ENCODE data around the gene NFE2L3. TPM values are rescaled to one million over a fixed set of nuclear protein-coding genes. Genes with fewer than 3 reads are reported as not detected.

Gene NFE2L3
- total and polyA plus RNA-seq, 7 experiments from 2014 or later, result 1.1 to 49.5 (median 4.5) TPM

DNA sequence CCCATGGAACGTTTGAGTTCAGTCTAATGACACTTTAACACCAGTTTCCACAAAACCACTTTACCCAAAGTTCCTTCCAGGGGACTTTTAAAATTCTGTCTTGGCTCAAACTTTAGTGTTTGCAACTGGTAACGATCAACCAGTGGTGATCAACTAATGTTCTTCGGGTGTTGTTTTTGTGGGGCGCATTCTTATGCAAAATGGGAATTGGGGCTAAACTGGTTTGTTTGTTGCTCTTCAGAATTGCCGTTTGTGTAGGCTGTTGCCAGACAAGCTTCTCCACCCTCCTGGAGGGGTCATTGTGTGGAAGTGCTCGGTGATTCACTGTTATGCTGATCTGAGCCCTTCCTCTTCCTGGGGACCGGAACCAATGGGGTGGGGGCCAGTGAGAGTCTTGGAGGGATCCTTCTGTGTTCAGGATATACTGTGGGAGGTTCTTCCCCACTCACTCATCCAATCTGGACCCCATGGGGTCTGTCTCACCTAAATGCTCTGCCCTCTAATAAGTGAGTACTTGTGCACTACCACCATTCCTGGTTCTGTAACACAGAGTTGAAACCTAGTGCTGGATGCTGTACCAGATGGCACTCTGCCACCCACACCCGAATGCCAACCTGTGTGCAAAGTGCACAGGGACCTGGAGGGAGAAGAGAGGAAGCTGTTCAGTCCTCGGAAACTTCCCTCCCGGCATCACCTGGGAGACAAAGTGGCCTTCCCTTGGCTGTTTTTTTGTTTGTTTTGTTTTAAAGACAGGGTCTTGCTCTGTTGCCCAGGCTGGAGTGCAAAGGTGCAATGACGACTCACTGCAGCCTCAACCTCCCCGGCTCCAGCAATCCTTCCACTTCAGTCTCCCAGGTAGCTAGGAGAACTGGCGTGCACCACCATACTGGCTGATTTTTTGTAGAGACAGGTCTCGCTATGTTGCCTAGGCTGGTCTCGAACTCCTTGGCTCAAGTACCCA, 2.1 kb downstream of the NFE2L3 start:
- POLR2A ChIA-PET, result interaction anchor here (0.8 to 6.6 kb wide), 4 partner anchors 25 to 46 kb away, joined by 3 to 61 read pairs (median 6); partner anchors contain the start of genes CBX3 and HNRNPA2B1
- Mint-ChIP-seq H3K27ac (peak overlapping the region; percentile 35 to 97 (median 80)), H3K36me3 (peaks cover 0 to 31% (median 0%) of the 10 kb centered on the region in 5 donors), H3K27me3 (no peaks in the 10 kb centered on the region), H3K4me3 (peak overlapping the region; percentile 85 to 100 (median 91)), H3K9me3 (peaks cover 0 to 2% (median 0%) of the 10 kb centered on the region in 11 donors), H3K4me1 (peaks cover 25 to 74% (median 67%) of the 10 kb centered on the region in 7 donors)
- Histone ChIP-seq H3K27me3 (ENCODE audit: control insufficient read depth in 2 of 2, insufficient read depth in 2 of 2, low read length in 2 of 2) (no peaks in the 10 kb centered on the region), H3K27ac (ENCODE audit: low read depth, low read length) (peak overlapping the region; percentile 24), H3K4me3 (ENCODE audit: low read length) (peak overlapping the region; percentile 77), H3K4me1 (ENCODE audit: control insufficient read depth in 2 of 2, insufficient read depth in 2 of 2, low read length in 2 of 2) (peaks cover 31 to 38% of the 10 kb centered on the region in 2 donors), H3K9me3 (ENCODE audit: control insufficient read depth in 2 of 3, low read length in 3 of 3) (no peaks in the 10 kb centered on the region), H3K36me3 (ENCODE audit: control insufficient read depth in 2 of 3, insufficient read depth in 3 of 3, low read length in 3 of 3) (no peaks in the 10 kb centered on the region)
- ATAC-seq, result peak; percentile 18
- DNase-seq, result peak in 1 of 9 donors; percentile 50
- intact Hi-C loops (cut with micrococcal nuclease), result loop anchor here (1.0 to 10.0 kb wide), 8 partner anchors 42 to 1508 kb away; partner anchors contain the start of genes HIBADH (in 1 of the 2), SKAP2 (in 1 of the 2) and SNX10 (in 1 of the 2)
- CTCF ChIA-PET, result interaction anchor here (1.9 kb wide), 1 partner anchor 63 kb away, joined by 7 read pairs; no protein-coding TSS in a partner anchor

DNA sequence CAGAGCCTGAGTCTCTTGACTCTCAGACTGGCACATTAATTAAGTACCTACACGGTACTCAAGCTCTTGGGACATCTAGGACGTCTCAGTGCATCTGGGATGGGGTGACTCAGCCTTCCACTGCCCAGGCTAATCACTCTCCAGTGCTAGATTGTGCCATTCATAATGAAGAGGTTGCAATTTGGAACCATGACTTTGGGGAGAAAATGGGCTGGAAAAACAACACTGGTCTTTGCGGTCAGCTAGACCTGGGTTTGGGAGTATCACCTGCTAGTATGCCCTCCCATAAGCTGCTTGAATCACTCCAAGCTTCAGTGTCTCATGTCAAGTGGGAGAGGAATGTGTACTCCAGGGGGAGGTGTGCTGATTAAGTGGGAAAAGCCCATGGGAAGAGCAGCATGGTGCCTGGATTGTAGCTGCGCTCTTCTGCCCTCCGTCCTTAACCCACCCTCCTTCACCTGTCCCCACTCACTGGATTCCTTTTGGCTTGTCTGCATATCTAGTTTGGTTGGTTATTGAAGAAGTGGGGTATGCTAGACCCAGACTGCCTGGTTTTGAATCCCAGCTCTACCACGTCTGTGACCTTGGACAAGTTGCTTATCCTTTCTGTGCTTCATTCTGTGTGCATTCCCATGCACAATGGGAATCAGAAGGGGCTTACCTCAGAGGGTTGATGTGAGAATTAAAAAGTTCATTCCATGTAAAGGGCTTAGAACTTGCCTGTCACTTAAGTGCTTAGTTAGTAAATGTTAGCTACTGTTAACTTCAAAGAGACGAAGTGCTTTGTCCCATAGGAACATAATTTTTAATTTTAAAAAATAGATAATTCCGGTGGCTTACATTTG, 3.8 kb downstream of the NFE2L3 start:
- H3K4me1 Mint-ChIP-seq, result peaks cover 28 to 82% (median 75%) of the 10 kb centered on the region in 7 donors
- peak overlapping the region; percentile 63 for H3K27ac ChIP-seq (ENCODE audit: low read depth, low read length)
- intact Hi-C loops (cut with micrococcal nuclease), result loop anchor here in 1 of 2 donors (1.0 to 10.0 kb wide), 5 partner anchors 19 to 709 kb away; partner anchors contain the start of genes CBX3 and SKAP2
- H3K27me3 Mint-ChIP-seq, result no peaks in the 10 kb centered on the region
- H3K4me3 Mint-ChIP-seq, result peak overlapping the region; percentile 54 to 100 (median 66)
- ATAC-seq, result no peak
- H3K4me3 ChIP-seq (ENCODE audit: low read length), result no peak overlapping the region
- no peak for DNase-seq
- H3K4me1 ChIP-seq (ENCODE audit: control insufficient read depth in 2 of 2, insufficient read depth in 2 of 2, low read length in 2 of 2), result peaks cover 36 to 43% of the 10 kb centered on the region in 2 donors
- no peaks in the 10 kb centered on the region for H3K27me3 ChIP-seq (ENCODE audit: control insufficient read depth in 2 of 2, insufficient read depth in 2 of 2, low read length in 2 of 2)
- ChIA-PET POLR2A (interaction anchor here (0.6 to 6.6 kb wide), 9 partner anchors 11 to 1585 kb away, joined by 3 to 61 read pairs (median 4); partner anchors contain the start of genes CBX3 and HNRNPA2B1), CTCF (interaction anchor here (0.7 to 1.9 kb wide), 5 partner anchors 36 to 67 kb away, joined by 3 to 7 read pairs (median 5); no protein-coding TSS in a partner anchor)
- peaks cover 0 to 2% (median 0%) of the 10 kb centered on the region in 11 donors for H3K9me3 Mint-ChIP-seq
- peak overlapping the region; percentile 60 to 97 (median 86) for H3K27ac Mint-ChIP-seq
- no peaks in the 10 kb centered on the region for H3K36me3 ChIP-seq (ENCODE audit: control insufficient read depth in 2 of 3, insufficient read depth in 3 of 3, low read length in 3 of 3)
- peaks cover 0 to 38% (median 0%) of the 10 kb centered on the region in 5 donors for H3K36me3 Mint-ChIP-seq
- no peaks in the 10 kb centered on the region for H3K9me3 ChIP-seq (ENCODE audit: control insufficient read depth in 2 of 3, low read length in 3 of 3)

DNA sequence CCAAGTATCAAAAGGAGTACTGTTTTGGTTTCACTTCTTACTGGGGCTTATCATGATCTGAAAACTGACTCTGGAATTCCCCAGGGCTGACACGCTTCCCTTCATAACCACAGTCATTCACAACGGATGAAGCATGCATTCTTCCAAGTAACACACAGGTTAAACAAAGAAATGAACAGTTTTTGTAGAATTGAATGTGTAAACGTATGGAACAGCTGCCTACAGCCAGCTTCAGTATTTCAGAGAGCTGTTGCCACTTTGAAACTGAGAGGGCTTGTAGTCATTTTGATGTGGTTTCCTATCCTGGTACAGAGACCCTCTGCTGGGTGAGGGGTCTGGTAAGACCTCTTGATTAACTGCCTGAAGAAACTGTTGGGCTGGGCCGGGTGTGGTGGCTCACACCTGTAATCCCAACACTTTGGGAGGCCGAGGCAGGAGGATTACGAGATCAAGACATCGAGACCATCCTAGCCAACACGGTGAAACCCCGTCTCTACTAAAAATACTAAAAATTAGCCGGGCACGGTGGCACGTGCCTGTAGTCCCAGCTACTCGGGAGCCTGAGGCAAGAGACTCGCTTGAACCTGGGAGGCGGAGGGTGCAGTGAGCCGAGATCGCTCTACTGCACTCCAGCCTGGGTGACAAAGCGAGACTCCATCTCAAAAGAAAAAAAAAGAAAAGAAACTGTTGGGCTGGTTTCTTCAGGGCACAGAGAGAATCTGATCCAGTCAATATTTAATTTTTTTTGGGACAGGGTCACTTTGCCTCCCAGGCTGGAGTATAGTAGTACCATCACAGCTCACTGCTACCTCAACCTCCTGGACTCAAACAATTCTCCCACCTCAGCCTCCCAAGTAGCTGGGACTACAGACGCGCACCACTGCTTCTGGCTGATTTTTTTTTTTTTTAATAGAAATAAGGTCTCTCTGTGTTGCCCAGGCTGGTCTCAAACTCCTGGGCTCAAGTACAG, 4.7 kb downstream of the NFE2L3 start:
- Histone ChIP-seq H3K4me3 (ENCODE audit: low read length) (peak overlapping the region; percentile 6), H3K27ac (ENCODE audit: low read depth, low read length) (peak overlapping the region; percentile 63), H3K4me1 (ENCODE audit: control insufficient read depth in 2 of 2, insufficient read depth in 2 of 2, low read length in 2 of 2) (peaks cover 33 to 34% of the 10 kb centered on the region in 2 donors), H3K9me3 (ENCODE audit: control insufficient read depth in 2 of 3, low read length in 3 of 3) (no peaks in the 10 kb centered on the region), H3K27me3 (ENCODE audit: control insufficient read depth in 2 of 2, insufficient read depth in 2 of 2, low read length in 2 of 2) (no peaks in the 10 kb centered on the region), H3K36me3 (ENCODE audit: control insufficient read depth in 2 of 3, insufficient read depth in 3 of 3, low read length in 3 of 3) (no peaks in the 10 kb centered on the region)
- Mint-ChIP-seq H3K36me3 (peaks cover 0 to 41% (median 0%) of the 10 kb centered on the region in 5 donors), H3K27me3 (no peaks in the 10 kb centered on the region), H3K27ac (peak overlapping the region; percentile 60 to 97 (median 80)), H3K9me3 (peaks cover 0 to 2% (median 0%) of the 10 kb centered on the region in 11 donors), H3K4me3 (peak overlapping the region; percentile 37 to 100 (median 66)), H3K4me1 (peaks cover 19 to 78% (median 68%) of the 10 kb centered on the region in 7 donors)
- DNase-seq (peak in 8 of 9 donors; percentile 23 to 80 (median 51)), ATAC-seq (peak; percentile 76)
- POLR2A ChIA-PET, result interaction anchor here (0.6 to 6.6 kb wide), 10 partner anchors 10 to 1584 kb away, joined by 3 to 61 read pairs (median 4); partner anchors contain the start of genes CBX3 and HNRNPA2B1
- CTCF ChIA-PET, result interaction anchor here (1.0 kb wide), 2 partner anchors 11 to 66 kb away, joined by 3 to 5 read pairs; no protein-coding TSS in a partner anchor
- intact Hi-C loops (cut with micrococcal nuclease), result loop anchor here in 1 of 2 donors (1.0 to 10.0 kb wide), 5 partner anchors 18 to 708 kb away; partner anchors contain the start of genes CBX3 and SKAP2

DNA sequence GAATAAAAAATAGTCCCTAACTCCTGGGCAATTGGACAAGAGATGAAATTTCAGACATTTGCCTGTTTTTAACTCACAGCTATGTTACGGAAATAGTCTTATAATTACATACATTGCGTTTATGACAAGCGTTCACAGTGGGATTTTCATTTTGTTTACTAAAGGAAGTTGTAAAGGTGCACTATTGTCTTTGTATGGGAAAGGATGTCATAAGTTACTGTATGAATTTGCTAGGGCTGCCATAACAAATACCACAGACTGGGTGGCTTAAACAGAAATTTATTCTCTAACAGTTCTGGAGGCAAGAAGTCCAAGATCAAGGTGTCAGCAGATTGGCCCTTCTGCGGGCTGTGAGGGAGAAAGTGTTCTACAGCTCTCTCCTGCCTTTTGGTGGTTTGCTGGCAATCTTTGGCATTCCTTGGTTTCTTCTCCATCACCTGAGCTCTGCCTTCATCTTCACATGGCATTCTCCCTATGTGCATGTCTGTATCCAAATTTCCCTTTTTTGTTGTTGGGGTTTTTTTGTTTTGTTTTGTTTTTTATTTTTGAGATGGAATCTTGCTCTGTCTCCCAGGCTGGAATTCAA, 5.6 kb downstream of the NFE2L3 start:
- no peak overlapping the region for H3K27ac ChIP-seq (ENCODE audit: low read depth, low read length)
- ATAC-seq (no peak), DNase-seq (no peak)
- Mint-ChIP-seq H3K4me3 (peak overlapping the region in 3 of 10 donors; percentile 23 to 68 (median 25)), H3K4me1 (peaks cover 19 to 82% (median 66%) of the 10 kb centered on the region in 7 donors), H3K36me3 (peaks cover 0 to 39% (median 0%) of the 10 kb centered on the region in 5 donors), H3K9me3 (peaks cover 0 to 2% (median 0%) of the 10 kb centered on the region in 11 donors), H3K27ac (peak overlapping the region in 8 of 9 donors; percentile 23 to 97 (median 71)), H3K27me3 (no peaks in the 10 kb centered on the region)
- ChIA-PET CTCF (interaction anchor here (0.6 to 1.7 kb wide), 3 partner anchors 10 to 133 kb away, joined by 3 to 4 read pairs (median 3); no protein-coding TSS in a partner anchor), POLR2A (interaction anchor here (0.8 to 6.6 kb wide), 5 partner anchors 9 to 42 kb away, joined by 3 to 61 read pairs (median 4); partner anchors contain the start of genes CBX3 and HNRNPA2B1)
- H3K4me3 ChIP-seq (ENCODE audit: low read length), result no peak overlapping the region
- intact Hi-C loops (cut with micrococcal nuclease), result loop anchor here in 1 of 2 donors (2.0 to 10.0 kb wide), 3 partner anchors 17 to 707 kb away; partner anchors contain the start of gene SKAP2
- H3K4me1 ChIP-seq (ENCODE audit: control insufficient read depth in 2 of 2, insufficient read depth in 2 of 2, low read length in 2 of 2), result peaks cover 31 to 33% of the 10 kb centered on the region in 2 donors
- H3K9me3 ChIP-seq (ENCODE audit: control insufficient read depth in 2 of 3, low read length in 3 of 3), result no peaks in the 10 kb centered on the region
- H3K27me3 ChIP-seq (ENCODE audit: control insufficient read depth in 2 of 2, insufficient read depth in 2 of 2, low read length in 2 of 2), result no peaks in the 10 kb centered on the region
- H3K36me3 ChIP-seq (ENCODE audit: control insufficient read depth in 2 of 3, insufficient read depth in 3 of 3, low read length in 3 of 3), result no peaks in the 10 kb centered on the region

Data from naive thymus-derived CD4-positive, alpha-beta T cell (primary cell).